HG03280 (cell line): ENCODE data around the gene ESR2.
"Not testable (repeated sequence)": the region's sequence is repeated elsewhere in the genome, so short reads cannot be mapped to it uniquely, and the experiment has no call there.

Source experiments
- ATAC-seq: cut with Tn5 transposase; IDR thresholded peaks from one replicate; pipeline ENCODE4 v1.9.1; 2021; ENCODE audit warnings: mild to moderate bottlenecking, moderate library complexity; ENCODE audit not compliant: unreplicated experiment

Gene ESR2

DNA sequence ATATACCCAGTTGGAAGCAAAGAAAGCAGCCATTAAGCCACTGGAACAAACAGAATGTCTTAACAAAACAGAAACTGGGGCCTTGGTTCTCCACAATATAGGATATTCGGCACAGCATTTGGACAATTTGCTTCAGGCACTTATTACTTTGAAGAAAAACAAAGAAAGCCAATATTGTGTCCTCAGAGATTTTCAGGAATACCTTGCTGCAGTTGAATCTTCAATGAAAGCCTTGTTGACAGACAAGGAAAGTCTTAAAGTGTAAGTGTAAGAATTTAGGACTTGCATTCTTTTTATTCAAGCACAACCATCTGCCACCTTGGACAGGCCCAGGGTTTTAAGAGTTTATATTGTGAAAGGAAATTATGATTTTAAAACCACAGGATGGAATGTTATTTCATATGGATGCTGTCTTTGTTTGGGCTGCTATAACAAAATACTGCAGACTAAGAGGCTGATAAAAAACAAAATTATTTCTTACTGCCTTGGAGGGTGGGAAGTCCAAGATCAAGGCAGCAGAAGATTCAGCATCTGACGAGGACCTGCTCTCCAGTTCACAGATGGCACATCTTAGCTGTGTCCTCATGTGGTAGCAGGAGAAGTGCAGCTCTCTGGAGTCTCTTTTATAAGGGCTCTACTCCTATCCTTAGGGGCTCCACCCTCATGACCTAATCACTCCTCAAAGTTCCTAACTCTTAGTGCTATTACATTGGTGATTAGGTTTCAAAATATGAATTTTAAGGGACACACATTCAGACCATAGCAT lies 244.4 kb downstream of the ESR2 start:
- no peak for ATAC-seq

DNA sequence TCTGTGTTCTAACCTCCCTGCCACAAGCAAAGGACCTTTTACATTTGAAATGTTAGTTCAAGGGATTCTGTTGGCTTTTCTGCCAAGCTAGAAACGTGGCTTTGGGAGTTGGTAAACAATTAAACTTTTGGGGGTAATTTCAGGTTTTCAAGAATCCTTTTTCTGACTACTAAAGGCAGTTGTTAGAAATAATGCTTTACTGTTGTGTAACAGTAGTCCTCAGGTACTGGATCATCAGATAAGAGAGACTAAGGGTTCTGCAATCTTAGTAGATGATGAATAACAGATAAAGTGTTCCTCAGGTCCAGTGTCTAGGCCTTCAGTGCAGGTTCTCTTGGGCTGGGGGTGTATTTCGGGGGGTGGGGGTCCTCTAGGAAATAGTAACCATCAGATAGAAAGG lies 249.1 kb downstream of the ESR2 start:
- ATAC-seq = no peak

DNA sequence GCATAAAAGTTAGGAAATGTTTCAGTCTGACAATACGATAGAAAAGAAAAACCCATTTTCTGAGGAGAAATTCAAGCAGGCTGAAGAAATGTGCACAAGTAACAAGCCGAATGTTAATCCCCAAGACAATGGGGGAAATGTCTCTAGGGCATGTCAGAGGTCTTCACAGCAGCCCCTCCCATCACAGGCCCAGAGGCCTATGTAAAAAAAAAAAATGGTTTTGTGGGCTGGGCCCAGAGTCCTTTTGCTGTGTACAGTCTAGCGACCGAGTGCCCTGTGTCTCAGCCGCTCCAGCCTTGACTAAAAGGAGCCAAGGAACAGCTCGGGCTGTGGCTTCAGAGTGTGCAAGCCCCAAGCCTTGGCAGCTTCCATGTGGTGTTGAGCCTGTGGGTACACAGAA lies 250.9 kb downstream of the ESR2 start:
- not testable (repeated sequence) for ATAC-seq

DNA sequence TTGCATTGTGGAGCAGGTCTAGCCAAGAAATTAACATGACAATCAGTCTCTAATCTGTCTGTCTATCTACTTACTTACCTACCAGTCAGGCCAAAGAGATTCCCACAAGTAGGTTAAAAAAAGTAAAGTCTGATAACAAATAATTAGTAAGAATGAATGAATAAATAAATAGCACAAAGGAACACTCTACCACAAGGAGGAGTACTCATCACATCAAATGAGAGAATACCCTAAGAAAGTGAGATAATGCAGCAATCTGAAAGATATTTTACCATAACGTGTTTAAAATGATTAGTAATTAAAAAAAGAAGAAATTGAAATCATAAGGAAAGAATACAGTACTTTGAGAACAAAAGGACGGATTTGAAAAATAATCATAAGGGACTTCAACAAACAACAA lies 254.1 kb downstream of the ESR2 start:
- ATAC-seq = no peak

DNA sequence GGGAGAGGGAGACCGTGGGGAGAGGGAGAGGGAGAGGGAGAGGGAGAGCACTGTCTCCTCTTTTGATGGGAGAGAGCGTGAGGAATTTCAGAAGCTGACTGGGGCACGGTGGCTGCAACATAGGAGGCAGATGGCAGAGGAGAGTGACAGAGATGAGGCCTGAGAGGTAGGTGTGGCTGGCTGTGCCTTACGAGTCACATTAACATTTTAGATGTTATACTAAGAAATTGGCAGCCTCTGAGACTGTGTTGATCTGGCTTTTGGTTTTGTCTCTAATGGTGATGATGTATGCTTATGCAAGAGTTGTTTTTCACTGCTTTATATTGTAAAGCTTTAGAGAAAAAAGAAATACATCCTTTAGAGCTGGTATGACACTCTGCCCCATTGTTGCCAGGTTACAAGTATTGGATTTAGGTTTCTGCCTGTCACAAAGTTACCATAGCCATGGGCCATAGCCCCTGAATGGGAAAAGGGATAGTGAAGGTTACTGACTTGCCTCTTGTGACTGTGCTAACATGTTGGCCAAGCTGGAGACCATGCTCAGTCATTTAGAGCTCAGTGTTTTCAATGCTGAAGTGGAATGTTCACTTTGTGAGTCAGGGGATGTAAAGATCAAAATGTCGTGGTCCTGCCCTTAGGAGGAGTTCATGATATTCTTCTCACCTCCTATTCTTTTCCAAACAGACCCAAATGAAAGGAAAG lies 255.2 kb downstream of the ESR2 start:
- ATAC-seq = no peak

DNA sequence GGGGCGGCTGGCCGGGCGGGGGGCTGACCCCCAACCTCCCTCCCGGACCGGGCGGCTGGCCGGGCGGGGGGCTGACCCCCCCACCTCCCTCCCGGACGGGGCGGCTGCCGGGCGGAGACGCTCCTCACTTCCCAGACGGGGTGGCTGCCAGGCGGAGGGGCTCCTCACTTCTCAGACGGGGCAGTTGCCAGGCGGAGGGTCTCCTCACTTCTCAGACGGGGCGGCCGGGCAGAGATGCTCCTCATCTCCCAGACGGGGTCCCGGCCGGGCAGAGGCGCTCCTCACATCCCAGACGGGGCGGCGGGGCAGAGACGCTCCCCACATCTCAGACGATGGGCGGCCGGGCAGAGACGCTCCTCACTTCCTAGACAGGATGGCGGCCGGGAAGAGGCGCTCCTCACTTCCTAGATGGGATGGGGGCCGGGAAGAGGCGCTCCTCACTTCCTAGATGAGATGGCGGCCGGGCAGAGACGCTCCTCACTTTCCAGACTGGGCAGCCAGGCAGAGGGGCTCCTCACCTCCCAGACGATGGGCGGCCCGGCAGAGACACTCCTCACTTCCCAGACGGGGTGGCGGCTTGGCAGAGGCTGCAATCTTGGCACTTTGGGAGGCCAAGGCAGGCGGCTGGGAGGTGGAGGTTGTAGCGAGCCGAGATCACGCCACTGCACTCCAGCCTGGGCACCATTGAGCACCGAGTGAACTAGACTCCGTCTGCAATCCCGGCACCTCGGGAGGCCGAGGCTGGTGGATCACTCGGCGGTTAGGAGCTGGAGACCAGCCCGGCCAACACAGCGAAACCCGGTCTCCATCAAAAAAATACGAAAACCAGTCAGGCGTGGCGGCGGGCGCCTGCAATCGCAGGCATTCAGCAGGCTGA lies 256.1 kb downstream of the ESR2 start:
- not testable (repeated sequence) for ATAC-seq

DNA sequence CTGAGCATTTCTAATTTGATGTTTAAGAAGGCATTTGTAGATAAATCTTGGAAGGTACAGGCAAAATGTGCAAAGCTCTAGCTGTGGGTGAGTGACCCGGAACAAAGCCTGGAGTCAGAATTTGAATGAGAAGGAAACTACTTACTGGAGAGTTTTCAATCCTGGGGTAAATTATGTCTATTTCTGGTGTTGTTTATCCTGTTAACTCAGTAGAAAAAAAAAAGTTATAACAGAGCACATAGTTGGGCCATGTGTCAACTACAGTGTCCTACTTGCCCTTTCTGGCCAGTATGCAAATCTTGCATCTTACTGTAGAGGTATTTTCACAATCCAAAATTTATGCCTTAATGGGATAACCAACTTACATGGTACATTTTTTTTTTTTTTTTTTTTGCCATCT lies 259.0 kb downstream of the ESR2 start:
- no peak for ATAC-seq
